ENCODE results near the gene SLC35D1.

DNA sequence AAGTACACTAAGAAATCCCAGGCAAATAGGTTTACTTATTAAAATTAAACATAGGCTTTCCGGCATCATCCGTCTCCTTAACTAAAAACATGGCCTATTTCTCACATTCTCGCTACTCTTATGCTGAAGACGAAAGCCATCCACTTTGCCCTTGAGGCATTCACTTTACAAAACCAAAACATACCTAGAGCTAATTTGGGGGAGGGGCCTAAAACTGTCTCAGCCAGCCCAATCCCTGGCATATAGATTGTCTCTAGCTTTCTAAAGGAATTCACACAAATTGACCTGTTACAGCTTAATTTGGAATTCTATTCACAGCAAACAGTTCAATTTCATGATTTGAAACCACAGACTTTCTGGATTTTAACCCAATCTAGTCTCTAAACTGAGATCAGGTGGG, 34.8 kb downstream of the SLC35D1 start:
- TF ChIP-seq TAF1 (IDR thresholded peaks at IDR 0.05; ENCODE audit: borderline replicate concordance, insufficient read depth, low read length), result no peak
- no peak for TF ChIP-seq SIN3A (IDR thresholded peaks at IDR 0.05; ENCODE audit: borderline replicate concordance, insufficient read depth, low read length)
- no peak for TF ChIP-seq POLR2AphosphoS5 (IDR thresholded peaks at IDR 0.05; ENCODE audit: low read depth, low read length)
- TF ChIP-seq REST (IDR thresholded peaks at IDR 0.05; ENCODE audit: insufficient read depth in 1 of 2, low read depth in 2 of 2, low read length in 2 of 2), result no peak
- TF ChIP-seq FOXP2 (optimal IDR thresholded peaks at IDR 0.05; ENCODE audit: borderline replicate concordance, extremely low read depth, extremely low read length, insufficient read depth), result no peak

All from PFSK-1 (cell line).